LNCAP (cell line): ENCODE data around the gene CTSK.

ENCODE experiments used
- TF ChIP-seq, protein P1 (sequence below): fragments of 450-650 bp; IDR thresholded peaks from 2 replicates; pipeline ENCODE4 v1.5.1; 2017; ENCODE audit warnings: mild to moderate bottlenecking

The CTSK gene

DNA sequence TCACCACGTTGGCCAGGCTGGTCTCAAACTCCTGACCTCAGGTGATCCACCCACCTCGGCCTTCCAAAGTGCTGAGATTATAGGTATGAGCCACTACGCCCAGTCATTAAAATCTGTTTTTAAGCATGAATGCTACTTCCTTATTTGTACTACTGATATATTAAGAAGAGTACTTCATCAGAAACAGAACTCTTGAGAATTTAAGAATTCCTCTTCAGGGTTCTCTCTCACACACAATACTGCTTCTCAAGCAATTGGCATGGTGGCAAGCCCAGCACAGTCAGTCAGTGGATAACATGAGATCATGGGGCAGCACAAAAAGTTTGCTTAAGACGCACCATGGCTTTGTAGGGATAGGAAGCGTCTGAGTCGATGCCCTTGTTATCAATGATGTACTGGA, 56.6 kb downstream of the CTSK start:
- TF ChIP-seq, protein P1, sequence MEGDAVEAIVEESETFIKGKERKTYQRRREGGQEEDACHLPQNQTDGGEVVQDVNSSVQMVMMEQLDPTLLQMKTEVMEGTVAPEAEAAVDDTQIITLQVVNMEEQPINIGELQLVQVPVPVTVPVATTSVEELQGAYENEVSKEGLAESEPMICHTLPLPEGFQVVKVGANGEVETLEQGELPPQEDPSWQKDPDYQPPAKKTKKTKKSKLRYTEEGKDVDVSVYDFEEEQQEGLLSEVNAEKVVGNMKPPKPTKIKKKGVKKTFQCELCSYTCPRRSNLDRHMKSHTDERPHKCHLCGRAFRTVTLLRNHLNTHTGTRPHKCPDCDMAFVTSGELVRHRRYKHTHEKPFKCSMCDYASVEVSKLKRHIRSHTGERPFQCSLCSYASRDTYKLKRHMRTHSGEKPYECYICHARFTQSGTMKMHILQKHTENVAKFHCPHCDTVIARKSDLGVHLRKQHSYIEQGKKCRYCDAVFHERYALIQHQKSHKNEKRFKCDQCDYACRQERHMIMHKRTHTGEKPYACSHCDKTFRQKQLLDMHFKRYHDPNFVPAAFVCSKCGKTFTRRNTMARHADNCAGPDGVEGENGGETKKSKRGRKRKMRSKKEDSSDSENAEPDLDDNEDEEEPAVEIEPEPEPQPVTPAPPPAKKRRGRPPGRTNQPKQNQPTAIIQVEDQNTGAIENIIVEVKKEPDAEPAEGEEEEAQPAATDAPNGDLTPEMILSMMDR, result no peak

DNA sequence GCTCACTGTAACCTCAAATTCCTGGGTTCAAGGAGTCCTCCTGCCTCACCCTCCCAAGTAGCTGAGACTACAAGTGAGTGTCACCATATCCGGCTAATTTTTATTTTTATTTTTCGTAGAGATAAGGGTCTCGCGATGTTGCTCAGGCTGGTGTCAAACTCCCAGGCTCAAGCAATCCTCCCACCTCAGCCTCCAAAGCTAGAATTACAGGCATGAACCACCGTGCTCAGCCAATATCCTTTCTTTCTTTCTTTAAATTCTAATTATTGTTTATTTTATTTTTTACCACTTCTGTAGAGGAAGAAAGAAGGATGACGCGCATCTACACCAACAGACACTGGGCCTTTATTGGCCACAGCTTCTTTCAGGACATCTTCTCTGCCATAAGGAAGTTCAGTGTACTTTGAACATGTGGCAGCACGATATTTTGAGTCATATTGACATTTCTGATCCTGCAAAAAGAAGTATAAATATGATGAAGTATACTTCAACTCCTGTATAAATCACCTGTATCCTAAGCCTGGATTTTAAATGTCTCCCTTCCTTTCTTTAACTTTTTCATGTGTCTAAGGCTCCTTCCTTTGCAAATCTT, 58.2 kb downstream of the CTSK start:
- TF ChIP-seq, protein P1, result no peak

DNA sequence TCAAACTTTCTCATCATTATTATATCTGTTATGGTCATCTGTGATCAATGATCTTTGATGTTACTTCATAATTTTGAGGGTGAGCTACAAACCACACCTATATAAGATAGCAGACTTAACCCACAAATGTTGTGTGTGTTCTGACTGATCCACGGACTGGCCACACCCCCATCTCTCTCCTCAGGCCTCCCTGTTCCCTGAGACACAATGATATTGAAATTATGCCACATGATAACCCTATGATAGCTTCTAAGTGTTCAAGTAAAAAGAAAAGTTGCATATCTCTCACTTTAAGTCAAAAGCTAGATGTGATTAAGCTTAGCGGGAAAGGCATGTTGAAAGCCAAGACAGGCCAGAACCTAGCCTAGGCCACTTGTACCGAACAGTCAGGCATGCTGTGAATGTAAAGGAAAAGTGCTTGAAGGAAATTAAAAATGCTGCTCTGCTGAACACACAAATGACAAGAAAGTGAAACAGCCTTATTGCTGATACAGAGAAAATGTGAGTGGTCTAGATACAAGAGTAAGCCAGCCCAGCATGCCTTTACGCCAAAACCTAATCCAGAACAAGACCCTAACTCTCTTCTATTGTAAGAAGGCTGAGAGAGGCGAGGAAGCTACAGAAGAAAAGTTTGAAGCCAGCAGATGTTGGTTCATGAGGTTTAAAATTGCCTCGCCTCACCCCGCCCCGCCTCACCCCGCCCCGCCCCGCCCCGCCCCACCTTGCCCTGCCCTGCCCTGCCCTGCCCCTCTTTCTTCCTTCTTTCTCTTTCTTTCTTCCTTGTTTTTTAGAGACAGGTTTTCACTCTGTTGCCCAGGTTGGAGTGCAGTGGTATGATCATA, 59.0 kb downstream of the CTSK start:
- TF ChIP-seq, protein P1, result no peak
